HG02943 (cell line): Measurements from ENCODE around the gene TCF15.

Experiments
- ATAC-seq: cut with Tn5 transposase; IDR thresholded peaks from one replicate; pipeline ENCODE4 v1.9.1; 2021; ENCODE audit warnings: mild to moderate bottlenecking, low read depth, moderate library complexity; ENCODE audit not compliant: unreplicated experiment

TCF15 gene

DNA sequence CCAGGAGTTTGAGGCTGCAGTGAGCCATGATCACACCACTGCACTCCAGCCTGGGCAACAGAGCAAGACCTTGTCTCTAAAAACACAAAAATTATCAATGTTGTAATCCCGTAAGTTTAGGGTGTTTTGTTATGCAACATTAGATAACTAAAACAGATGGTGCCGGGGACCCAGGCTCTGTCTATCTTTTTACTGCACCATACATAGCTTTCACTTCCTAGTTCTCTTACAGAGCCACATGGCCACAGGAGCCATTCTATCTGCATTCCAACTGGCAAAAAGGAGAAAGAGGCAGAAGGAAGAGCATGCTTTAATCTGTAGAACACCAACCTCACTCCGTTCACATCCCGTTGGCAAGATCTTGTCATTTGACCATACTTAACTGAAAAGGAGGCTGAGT, 5.4 kb upstream of the TCF15 start:
- ATAC-seq = no peak

DNA sequence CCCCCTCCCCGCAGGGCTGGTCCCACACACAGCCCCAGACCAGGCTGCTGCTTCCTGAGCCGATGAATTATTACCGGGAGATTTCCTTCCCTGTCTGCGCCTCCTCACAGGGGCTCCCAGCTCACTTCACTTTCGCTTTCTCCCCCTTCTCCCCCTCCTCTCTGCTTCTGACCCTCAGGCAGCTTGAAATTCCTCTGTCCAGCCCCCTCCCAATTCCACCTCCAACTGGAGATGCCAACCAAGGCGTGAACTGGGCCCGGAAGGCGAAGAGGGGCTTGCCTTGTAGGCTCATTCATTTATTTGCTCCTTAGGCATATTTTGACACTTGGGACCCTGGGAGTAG, 1.7 kb upstream of the TCF15 start:
- no peak for ATAC-seq

DNA sequence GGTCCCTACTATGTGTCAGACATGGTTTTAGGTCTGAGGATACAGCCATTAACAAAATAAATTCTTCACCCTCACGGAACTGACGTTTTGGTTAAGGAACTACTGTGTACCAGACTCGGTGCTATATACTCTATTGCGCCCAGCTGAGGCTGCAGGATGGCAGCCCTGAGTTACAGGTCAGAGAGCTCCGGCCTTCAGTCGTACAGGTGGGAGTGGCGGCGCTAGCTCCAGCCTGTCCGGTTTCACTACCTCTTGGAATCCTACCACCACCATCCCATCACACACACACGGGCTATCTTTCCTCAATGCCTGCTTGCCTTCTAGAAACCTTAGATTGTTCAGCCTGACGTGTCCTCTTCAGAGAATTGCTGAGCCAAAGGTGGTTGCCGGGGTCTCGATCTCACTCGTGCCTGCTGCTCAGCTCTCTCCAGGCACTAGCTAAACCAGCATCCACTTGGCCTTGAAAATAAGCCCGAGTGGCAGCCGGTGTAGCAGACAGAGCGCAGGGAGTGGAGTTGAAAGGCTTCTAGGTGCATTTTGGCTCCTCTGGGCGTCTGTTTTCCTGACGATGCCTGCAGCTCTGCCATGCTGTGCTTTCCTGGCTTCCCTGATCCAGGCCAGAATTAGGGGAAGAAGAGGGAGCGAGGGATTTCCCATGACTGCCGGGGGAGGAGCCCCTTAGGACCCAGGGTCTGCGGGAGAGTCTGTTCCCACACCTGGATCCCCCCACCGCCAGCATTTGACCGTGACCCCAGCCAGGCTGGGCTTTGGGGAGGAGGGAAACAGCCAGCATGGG, 1.1 kb upstream of the TCF15 start:
- ATAC-seq = no peak

DNA sequence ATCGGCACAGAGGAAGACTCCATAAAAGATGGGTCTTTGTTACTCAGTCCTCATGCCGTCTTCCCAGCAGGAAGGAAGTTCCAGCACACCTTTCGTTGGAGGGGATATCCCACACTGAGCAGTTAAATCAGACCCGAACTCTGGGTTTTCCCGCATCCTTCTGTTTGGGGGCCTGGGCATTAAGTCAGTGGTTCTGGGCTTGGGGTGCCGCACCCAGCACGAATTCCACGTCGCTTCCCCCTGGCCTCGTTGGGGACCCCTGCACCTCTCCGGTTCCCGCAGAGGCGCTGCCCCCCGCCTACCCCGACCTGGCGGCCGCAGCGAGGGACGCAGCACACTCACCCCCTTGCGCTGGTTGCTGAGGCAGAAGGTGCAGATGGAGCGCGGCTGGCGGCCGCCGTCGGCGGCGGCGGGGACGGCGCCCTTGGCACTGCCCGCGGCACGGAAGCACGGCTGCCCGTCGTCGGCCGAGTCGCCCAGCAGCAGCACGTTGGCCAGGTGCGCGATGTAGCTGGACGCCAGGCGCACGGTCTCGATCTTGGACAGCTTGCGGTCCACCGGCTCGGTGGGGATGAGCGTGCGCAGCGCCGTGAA, 641 bp downstream of the TCF15 start:
- no peak for ATAC-seq

DNA sequence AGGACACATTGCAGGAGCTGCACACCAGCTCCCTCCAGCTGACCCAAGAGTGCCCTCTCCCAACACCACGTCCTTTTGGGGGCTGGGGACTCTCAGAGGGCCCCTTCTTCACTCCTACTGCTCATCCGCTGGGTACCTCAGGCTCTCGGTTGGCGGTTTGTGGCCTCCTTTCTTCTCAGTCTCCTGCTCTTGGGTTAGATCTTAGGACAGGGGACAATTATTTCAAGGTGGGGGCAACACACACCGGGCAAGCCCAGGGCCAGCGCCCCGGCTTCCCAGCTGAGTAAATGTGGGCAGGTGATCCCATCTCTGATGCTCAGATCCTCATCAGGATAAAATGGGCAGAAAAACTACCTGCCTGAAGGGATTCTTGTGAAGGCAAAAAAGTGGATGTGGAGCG, 1.1 kb downstream of the TCF15 start:
- no peak for ATAC-seq

DNA sequence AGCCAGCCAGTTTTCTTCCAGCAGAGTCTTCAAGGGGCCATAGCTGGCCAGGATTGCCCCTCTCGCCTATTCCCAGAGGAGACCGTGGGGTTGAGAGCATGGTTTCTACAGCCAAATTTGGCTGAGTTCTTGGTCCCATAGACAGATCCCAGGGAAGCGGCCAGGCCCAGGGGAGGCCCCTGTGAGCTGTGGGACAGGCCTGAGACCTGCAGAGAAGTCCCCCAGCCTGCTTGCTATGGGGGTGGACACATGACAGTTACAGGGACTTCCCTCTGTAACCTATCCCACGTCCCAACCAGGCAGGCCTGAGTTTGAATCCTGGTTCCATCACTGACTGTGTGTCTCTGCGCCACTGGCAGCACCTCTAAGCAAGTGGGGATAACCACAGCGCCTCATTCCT, 2.6 kb downstream of the TCF15 start:
- ATAC-seq = no peak

DNA sequence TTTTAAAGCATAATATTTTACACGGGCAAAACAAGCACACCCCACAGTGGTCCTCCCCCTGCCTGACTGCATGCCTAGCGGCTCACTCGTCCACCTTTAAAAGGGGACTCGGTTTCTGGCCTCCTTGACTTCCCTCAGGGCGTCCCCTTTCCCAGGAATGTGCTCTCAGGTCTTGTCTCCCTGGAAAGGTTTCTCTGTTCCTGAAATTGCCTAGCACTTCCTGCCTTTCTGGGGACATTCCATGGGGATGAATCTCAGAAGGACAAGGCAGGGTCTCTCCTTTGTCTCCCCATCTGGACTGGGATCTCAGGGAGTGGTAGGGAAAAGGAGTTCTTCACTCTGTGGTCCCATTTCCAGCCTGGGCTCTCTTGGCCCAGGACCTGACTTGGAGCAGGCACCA, 4.9 kb downstream of the TCF15 start:
- ATAC-seq = no peak

DNA sequence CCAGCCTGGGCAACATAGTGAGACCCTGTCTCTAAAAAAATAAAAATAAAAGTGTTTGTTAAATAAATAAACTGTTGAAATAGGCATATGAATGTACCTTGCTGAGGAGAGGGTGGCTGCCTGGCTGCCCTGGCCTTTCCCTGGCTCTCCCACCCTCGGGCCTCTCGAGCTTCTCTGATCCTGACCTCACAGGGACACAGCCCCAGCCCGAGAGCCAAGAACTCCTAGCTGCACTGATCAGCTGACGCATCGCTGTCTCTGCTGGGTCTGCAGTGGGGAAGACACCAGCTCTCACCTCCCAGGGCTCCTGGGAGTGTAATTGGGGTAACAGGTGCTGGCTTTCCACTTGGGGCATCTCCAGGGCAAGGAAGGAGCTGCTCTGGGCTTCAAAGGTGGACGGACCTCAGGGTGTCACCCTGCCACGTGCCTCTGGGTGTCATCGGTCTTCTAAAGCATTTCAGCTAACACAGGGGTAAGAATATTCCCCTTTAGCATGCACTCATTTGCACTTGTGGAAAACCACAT, 6.9 kb downstream of the TCF15 start:
- no peak for ATAC-seq

DNA sequence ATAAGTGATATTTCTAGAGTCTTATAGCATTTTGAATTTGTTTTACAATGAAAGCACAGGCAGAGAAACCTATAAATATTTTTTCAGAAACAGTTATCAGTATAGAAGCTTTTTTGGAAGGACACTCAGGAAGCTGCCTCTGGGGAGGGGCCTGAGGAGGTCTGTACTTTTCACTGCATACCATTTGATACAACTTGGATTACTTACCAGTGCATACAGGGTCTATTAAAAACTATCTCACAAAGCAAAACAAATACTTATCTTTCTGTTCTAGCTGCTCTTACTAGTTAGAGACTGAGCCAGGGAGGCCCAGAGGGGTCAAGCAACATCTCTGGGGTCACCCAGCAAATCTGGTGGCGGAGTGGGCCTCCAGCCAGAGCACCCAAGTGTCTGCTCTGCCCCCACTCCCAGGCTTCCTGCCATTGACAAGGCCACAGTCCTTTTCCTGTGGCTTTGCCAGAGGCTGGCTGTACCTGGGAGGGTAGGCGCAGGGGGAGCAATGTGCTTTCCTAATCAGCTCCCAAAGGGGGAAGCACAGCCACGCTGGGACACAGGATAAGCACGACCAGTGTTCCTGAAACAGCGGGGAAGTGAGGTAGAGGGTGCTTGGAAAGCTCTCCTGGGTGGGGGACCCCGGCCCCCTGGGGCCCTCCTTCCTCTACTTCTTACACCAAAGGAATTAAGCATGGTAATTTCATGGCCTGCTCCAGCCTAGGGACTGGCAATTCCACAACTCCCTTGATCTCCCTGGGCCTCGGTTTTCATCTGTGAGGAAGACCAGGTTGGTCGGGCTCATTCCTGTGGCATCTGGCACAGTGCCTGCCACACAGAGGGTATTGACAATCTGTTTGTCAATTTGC, 7.8 kb downstream of the TCF15 start:
- no peak for ATAC-seq

DNA sequence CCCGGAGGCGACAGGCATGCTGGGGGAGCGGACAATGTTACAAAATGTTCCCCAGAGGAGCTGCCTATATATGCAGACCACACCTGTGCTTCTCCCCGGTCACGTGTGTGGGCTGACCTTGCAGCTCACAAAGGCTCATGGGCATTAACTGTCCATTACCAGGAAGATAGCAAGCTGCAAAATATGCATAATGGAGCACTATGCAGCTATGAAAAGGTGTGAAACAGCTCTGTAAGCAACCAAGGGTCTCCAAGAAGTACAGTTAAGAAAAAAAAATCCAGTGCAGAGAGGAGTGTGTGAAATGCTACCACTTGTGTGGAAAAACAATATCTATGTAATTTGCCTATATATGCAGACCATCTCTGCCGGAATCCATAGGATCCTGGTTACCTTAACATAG, 9.4 kb downstream of the TCF15 start:
- ATAC-seq = no peak

DNA sequence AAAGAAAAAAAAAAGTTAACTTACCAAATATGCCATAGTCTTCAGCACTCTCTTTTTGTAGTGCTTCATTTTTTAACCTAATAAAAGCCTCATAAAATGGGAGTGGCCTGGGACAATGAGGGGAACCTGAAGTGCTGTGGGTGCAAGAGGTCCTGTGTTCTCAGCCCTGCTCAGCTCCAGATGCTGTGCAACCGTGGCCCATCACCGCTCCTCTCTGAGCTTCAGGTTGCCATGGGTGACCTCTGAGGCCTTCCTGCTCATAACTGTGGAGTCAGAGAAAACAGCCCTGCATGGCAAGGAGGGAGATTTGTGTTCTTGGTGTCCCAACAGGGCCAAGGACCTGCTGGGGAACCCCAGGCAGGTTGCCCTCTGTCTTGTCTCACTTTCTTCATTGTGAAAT, 10.0 kb downstream of the TCF15 start:
- no peak for ATAC-seq

DNA sequence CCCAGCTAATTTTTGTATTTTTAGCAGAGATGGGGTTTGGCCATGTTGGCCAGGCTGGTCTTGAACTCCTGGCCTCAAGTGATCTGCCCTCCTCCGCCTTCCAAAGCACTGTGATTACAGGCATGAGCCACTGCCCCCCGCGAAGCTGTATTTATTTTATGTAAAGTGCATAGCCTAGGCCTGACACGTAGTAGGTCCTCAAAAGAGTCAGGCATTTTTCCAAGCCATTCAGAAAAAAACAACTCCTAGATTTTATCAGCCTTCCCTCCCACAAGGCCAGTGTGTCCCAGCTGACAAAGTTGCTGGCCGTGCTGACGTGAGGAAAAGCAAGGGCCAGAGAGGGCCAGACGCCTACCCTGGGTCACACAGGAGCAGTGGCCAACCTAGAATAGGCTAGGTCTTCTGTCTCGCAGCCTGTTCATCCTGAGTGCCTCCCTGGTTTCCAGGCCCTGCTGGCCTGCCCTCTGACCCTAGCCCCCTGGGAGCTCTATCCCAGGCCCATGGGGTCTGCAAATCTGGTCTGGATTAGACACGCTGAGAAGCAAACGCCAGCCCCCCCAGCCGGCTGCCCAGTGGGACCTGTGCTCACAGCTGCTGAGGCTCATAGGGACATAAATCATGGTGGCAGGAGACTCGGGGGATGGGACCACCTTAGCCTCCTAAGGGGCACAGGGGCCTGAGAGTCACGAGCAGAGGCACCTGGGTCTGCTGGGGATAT, 11.8 kb downstream of the TCF15 start:
- ATAC-seq = no peak

DNA sequence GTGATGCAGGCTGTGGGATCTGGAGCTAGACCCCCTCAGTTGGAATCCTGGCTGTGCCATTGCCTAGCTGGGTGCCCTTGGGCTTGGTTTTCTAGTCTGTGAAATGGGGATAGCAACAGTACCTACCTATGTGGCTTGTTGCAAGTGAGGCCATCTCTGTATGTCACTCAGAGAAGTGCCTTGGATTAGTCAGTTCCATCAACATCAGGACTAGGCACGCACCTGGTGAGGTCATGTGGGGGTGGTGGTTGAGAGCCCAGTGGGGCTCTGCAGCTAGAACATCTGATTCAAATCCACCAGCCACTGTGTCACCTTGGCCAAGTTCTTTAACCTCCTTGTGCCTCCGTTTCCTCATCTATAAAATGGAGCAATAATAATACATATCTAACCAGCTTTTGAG, 12.5 kb downstream of the TCF15 start:
- ATAC-seq = no peak

DNA sequence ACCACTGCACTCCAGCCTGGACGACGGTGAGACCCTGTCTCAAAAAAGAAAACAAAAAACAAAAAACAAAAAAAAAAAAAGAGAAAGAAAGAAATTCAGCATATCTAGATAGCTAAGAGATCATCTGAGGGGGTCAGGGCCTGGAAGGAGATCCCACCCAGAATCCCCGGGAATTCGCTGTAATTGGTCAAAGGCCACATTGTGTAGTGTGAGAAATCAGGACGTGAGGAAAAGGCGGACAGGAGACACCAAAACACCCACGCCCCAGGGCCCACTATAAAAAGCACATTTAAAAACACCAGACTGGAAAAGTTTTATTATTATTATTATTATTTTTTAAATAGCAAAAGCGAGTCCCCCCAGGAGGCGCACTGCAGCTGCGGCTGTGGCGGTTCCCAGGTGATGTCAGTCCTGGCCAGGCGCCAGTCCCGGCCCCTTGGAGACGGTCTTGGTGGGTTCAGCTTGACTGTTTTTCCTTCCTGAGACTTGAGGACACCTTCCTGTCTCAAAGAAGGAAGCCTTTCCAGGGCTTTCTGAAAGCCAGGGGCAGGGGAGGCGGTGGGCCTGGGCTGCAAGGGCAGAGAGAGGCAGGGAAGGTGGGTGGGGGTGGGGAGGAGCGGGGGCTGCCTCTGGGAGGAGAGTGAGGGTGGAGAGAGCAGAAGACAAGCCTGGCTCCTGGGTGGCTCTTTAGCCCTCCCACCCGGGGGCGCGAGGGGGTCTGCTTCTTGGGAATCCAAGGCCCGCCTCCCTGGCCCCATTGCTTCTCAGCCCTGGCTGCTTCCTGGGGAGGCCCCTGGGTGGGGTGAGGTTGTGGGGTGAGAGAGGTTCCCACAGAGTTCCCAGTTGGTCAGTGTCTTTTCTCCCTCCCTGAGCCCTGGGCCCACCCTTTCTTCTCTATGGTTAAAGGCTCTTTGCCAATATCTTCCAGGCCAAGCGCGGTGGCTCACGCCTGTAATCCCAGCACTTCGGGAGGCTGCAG, 14.5 kb downstream of the TCF15 start:
- ATAC-seq = no peak

DNA sequence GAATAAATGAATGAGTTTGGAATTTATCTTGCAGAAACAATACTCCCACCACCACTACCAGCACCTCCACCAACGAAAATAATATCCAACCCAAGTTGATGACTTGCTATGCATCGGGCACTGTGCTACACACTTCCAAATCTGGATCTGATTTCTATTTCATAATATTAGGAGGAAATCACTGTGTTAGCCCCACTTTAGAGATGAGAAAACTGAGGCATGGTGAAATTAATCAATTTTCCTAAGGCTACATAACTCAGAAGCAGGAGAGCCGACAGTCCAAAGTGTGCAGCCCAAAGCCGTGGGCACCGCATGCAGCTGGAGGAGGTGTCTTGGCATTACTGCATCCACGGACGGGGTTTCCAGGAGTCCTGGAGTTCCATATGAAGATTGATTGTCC, 17.6 kb downstream of the TCF15 start:
- ATAC-seq = no peak

DNA sequence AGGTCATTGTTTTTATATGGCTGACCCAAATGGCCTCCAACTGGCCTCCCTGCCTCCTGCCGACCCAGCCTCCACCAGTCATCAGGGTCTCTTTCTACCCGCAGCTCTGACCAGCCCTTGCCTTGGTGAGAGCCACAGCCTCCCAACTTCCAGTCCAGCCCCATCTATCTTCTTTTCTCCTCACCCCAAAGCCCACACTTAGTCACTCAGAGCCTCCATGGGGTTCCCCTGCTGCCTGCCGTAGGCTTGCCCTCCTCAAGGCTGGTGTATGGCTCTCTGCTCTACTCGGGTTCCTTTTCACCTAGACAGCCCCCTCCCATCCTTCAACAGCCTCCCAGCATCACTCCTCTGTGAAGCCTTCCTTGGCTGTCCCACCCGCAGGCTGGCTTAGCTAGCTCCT, 18.2 kb downstream of the TCF15 start:
- ATAC-seq = no peak

DNA sequence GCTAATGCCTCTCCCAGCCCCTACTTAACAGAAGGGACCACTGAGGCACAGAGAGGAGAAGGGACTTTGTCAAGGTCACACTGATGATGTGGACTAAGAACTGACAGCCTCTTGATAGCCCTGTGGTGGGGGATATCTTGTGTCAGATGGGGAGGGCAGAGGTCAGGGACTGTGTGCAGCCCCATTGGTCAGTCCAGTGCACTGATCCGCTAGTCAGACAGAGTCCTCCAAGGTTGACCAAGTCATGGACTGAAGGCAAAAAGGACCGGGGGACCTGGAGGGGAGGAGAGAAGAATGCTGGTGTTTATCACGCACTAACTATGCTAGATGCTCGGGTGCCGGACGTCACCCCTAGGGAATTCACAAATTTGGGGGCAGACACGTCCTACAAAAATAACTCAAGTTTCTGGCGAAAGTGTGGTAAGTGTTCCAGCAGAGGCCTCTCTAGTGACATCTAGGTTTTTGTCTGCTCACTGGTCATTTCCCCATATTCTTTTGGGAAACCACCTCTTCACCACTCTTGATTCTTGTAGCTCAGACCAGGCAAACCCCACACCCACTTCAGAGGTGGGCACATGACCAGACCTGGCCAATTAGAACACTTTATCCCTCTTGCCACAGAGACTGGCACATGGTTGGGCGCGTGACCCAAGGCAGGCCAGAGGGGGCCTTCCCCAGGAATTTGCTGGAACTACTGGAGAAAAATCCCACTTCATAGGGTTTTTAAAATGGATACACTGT, 21.0 kb downstream of the TCF15 start:
- no peak for ATAC-seq

DNA sequence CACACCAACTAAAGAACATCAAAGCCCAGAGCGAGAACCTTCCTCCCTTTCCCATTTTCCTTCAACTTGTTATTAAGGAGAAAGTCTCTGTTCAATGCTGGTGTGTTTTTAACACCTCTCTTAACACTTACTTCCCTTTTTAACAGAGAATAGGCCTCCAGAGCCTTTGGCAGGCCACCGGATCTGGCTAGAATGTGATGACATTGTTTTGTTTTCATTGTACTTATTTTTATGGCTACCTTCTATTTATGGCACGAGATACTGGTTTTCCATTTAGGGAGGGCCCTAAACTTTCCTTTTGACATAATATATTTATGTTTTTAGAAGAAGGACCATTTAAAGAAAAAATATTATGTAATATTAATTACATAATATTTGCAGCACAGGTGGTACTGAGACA, 21.6 kb downstream of the TCF15 start:
- no peak for ATAC-seq

DNA sequence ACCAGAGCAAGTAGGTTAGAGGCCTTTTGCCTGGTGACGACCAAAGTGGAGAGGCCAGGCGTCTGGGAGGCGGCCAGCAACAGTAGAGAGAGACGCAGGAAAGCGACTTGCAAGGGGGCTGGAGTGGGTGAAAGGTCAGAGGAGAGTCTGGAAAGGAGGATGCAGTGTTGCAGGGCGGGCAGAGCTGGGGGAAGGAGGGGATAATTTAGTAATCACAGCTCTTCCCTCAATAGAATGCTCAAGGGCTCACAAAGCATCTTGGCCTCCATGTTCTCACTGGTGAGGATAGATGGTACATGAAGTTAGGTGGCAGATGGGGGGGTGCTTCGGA, 25.2 kb downstream of the TCF15 start:
- no peak for ATAC-seq
